Common myeloid progenitor, CD34-positive (primary cell): ENCODE results near the gene NR2E1.

Experiments
- CTCF ChIA-PET: fragments of 350-600 bp; sonication (Branson Sonifier 250); formaldehyde crosslinking; loops from one replicate; lab custom pipeline; 2021; ENCODE audit warnings: antibody characterized with exemption; lab: Charles Lee
- POLR2A ChIA-PET: fragments of 350-600 bp; sonication (Branson Sonifier 250); formaldehyde crosslinking; loops from one replicate; lab custom pipeline; 2021; ENCODE audit warnings: antibody characterized with exemption; lab: Charles Lee
- DNase-seq, 3 donors: peaks; one replicate each; pipeline versions ENCODE4 v3.0.0 to v3.0.0-alpha.2; 2013
- H3K27ac ChIP-seq, 2 experiments: 1 replicate in 1 of 2; 2 replicates in 1 of 2; pipeline ENCODE4 v1.7.0; 2013; ENCODE audit warnings: inconsistent platforms in 2 of 2, low read length in 2 of 2, mild to moderate bottlenecking in 2 of 2, low read depth in 1 of 2, moderate library complexity in 1 of 2; ENCODE audit not compliant: severe bottlenecking in 2 of 2, insufficient read depth in 1 of 2, poor library complexity in 1 of 2
- H3K27me3 ChIP-seq, 5 experiments: replicated peaks in 2 of 5; 1 replicate in 3 of 5; 2 replicates in 2 of 5; pipeline versions ENCODE4 v1.6.1 to v1.7.0; 2013; ENCODE audit warnings: low read length in 4 of 5, mild to moderate bottlenecking in 2 of 5, moderate library complexity in 2 of 5, inconsistent platforms in 1 of 5; ENCODE audit not compliant: insufficient read depth in 5 of 5, control insufficient read depth in 4 of 5
- H3K36me3 ChIP-seq, 4 experiments: 1 replicate in 2 of 4; 2 replicates in 2 of 4; pipeline versions ENCODE4 v1.6.1 to v1.7.0; 2013; ENCODE audit warnings: low read length in 3 of 4, control low read depth in 1 of 4, mild to moderate bottlenecking in 1 of 4; ENCODE audit not compliant: control insufficient read depth in 4 of 4, insufficient read depth in 4 of 4
- H3K4me1 ChIP-seq, 4 experiments: 1 replicate in 3 of 4; 2 replicates in 1 of 4; pipeline versions ENCODE4 v1.6.1 to v1.7.1; 2013; ENCODE audit warnings: low read length in 3 of 4, mild to moderate bottlenecking in 3 of 4, control low read depth in 1 of 4, inconsistent platforms in 1 of 4, moderate library complexity in 1 of 4; ENCODE audit not compliant: control insufficient read depth in 4 of 4, insufficient read depth in 4 of 4; ENCODE audit errors: control extremely low read depth in 1 of 4
- H3K4me3 ChIP-seq, 7 experiments: 1 replicate in 4 of 7; 2 replicates in 3 of 7; pipeline versions ENCODE4 v1.5.1 to v1.7.0; 2013; ENCODE audit warnings: mild to moderate bottlenecking in 7 of 7, low read length in 6 of 7, moderate library complexity in 6 of 7, inconsistent platforms in 2 of 7, low read depth in 2 of 7, control low read depth in 1 of 7; ENCODE audit not compliant: insufficient read depth in 4 of 7, control insufficient read depth in 1 of 7; ENCODE audit errors: extremely low read depth in 1 of 7
- H3K9me3 ChIP-seq, 5 experiments: 1 replicate in 4 of 5; 2 replicates in 1 of 5; pipeline versions ENCODE4 v1.6.1 to v1.7.1; 2013; ENCODE audit warnings: low read length in 4 of 5, mild to moderate bottlenecking in 2 of 5, inconsistent platforms in 1 of 5, low read depth in 1 of 5, moderate library complexity in 1 of 5; ENCODE audit not compliant: control insufficient read depth in 4 of 5, insufficient read depth in 2 of 5; ENCODE audit errors: control extremely low read depth in 1 of 5
- WGBS: methylation state at CpG from one replicate; pipeline ENCODE4 v1.1.5; 2013; ENCODE audit not compliant: insufficient coverage; 5-methylcytosine and 5-hydroxymethylcytosine counted together

The NR2E1 gene

GRCh38 chr6:108130262-108130661 is 35.6 kb upstream of the NR2E1 start:
- DNase-seq = no peak
- CTCF ChIA-PET = interaction anchor here (0.6 to 1.4 kb wide), 3 partner anchors 13 to 359 kb away, joined by 3 to 5 read pairs (median 3); no protein-coding TSS in a partner anchor
- Histone ChIP-seq H3K4me1 (peaks cover 0 to 14% (median 7%) of the 10 kb centered on the region in 4 experiments), H3K36me3 (no peaks in the 10 kb centered on the region), H3K9me3 (no peaks in the 10 kb centered on the region), H3K27me3 (peaks cover 18 to 98% (median 53%) of the 10 kb centered on the region in 5 experiments), H3K27ac (no peak overlapping the region), H3K4me3 (no peak overlapping the region)
- POLR2A ChIA-PET = no interaction called here

GRCh38 chr6:108132863-108133262 is 33.0 kb upstream of the NR2E1 start:
- Histone ChIP-seq H3K36me3 (no peaks in the 10 kb centered on the region), H3K4me1 (peaks cover 0 to 14% (median 7%) of the 10 kb centered on the region in 4 experiments), H3K9me3 (no peaks in the 10 kb centered on the region), H3K27ac (no peak overlapping the region), H3K27me3 (peaks cover 28 to 96% (median 43%) of the 10 kb centered on the region in 5 experiments), H3K4me3 (no peak overlapping the region)
- peak in 1 of 3 donors; percentile 55 for DNase-seq
- 18% methylated on average over 4 of the region's 4 CpGs for WGBS
- CTCF ChIA-PET = interaction anchor here (1.7 to 2.3 kb wide), 3 partner anchors 9 to 23 kb away, joined by 5 to 11 read pairs (median 7); no protein-coding TSS in a partner anchor
- POLR2A ChIA-PET = interaction anchor here (0.5 kb wide), 1 partner anchor 10 kb away, joined by 4 read pairs; no protein-coding TSS in a partner anchor

- no peaks in the 10 kb centered on the region for H3K36me3 ChIP-seq
- H3K27me3 ChIP-seq = peaks cover 26 to 95% (median 42%) of the 10 kb centered on the region in 5 experiments
- POLR2A ChIA-PET = interaction anchor here (0.5 kb wide), 1 partner anchor 9 kb away, joined by 4 read pairs; no protein-coding TSS in a partner anchor
- peak overlapping the region in 5 of 7 experiments; percentile 26 to 76 (median 48) for H3K4me3 ChIP-seq
- peaks cover 0 to 14% (median 7%) of the 10 kb centered on the region in 4 experiments for H3K4me1 ChIP-seq
- DNase-seq = peak in 2 of 3 donors; percentile 48 to 64
- H3K27ac ChIP-seq = no peak overlapping the region
- no peaks in the 10 kb centered on the region for H3K9me3 ChIP-seq
- CTCF ChIA-PET = interaction anchor here (1.4 to 2.3 kb wide), 4 partner anchors 10 to 23 kb away, joined by 5 to 11 read pairs (median 6); no protein-coding TSS in a partner anchor
- WGBS = under 1% methylated on average over 31 of the region's 36 CpGs
Measured at GRCh38 chr6:108133594-108134179, 32.1 kb upstream of the NR2E1 start.

- Histone ChIP-seq H3K4me1 (peaks cover 0 to 14% (median 7%) of the 10 kb centered on the region in 4 experiments), H3K27me3 (peaks cover 23 to 93% (median 37%) of the 10 kb centered on the region in 5 experiments), H3K9me3 (no peaks in the 10 kb centered on the region), H3K36me3 (no peaks in the 10 kb centered on the region), H3K4me3 (no peak overlapping the region), H3K27ac (no peak overlapping the region)
- 6% methylated on average over 15 of the region's 18 CpGs for WGBS
- POLR2A ChIA-PET = no interaction called here
- peak in 1 of 3 donors; percentile 15 for DNase-seq
- CTCF ChIA-PET = interaction anchor here (1.1 to 2.1 kb wide), 5 partner anchors 10 to 22 kb away, joined by 3 to 7 read pairs (median 5); no protein-coding TSS in a partner anchor
Measured at GRCh38 chr6:108134213-108134970, 31.4 kb upstream of the NR2E1 start.

- Histone ChIP-seq H3K27me3 (peaks cover 5 to 69% (median 27%) of the 10 kb centered on the region in 5 experiments), H3K4me3 (no peak overlapping the region), H3K27ac (no peak overlapping the region), H3K4me1 (no peaks in the 10 kb centered on the region), H3K36me3 (no peaks in the 10 kb centered on the region), H3K9me3 (no peaks in the 10 kb centered on the region)
- ChIA-PET CTCF (no interaction called here), POLR2A (no interaction called here)
- WGBS = 80% methylated on average over 1 of the region's 1 CpG
- no peak for DNase-seq
Measured at GRCh38 chr6:108142240-108142639, 23.6 kb upstream of the NR2E1 start.

- no peaks in the 10 kb centered on the region for H3K36me3 ChIP-seq
- H3K4me1 ChIP-seq = no peaks in the 10 kb centered on the region
- POLR2A ChIA-PET = no interaction called here
- H3K9me3 ChIP-seq = peaks cover 0 to 7% (median 2%) of the 10 kb centered on the region in 5 experiments
- H3K27me3 ChIP-seq = peaks cover 13 to 85% (median 42%) of the 10 kb centered on the region in 5 experiments
- no peak overlapping the region for H3K4me3 ChIP-seq
- no peak for DNase-seq
- 95% methylated on average over 6 of the region's 6 CpGs for WGBS
- CTCF ChIA-PET = no interaction called here
- no peak overlapping the region for H3K27ac ChIP-seq
Measured at GRCh38 chr6:108145639-108146038, 20.2 kb upstream of the NR2E1 start.
